GM19467 (cell line): Measurements from ENCODE around the gene HHEX.
A peak's percentile ranks its signal among the peaks of the same experiment; 100 is the strongest.
"Not testable (repeated sequence)": the region's sequence is repeated elsewhere in the genome, so short reads cannot be mapped to it uniquely, and the experiment has no call there.

Source experiments
- ATAC-seq: cut with Tn5 transposase; IDR thresholded peaks from one replicate; pipeline ENCODE4 v1.9.1; 2021; ENCODE audit warnings: mild to moderate bottlenecking, moderate library complexity; ENCODE audit not compliant: unreplicated experiment

HHEX gene

GRCh38 chr10:92689663-92690210, at the start of gene HHEX:
Gene HHEX (plus strand): TSS chr10:92689955. CDS start chr10:92689987, 32 bp downstream.
- ATAC-seq = peak; percentile 54

DNA sequence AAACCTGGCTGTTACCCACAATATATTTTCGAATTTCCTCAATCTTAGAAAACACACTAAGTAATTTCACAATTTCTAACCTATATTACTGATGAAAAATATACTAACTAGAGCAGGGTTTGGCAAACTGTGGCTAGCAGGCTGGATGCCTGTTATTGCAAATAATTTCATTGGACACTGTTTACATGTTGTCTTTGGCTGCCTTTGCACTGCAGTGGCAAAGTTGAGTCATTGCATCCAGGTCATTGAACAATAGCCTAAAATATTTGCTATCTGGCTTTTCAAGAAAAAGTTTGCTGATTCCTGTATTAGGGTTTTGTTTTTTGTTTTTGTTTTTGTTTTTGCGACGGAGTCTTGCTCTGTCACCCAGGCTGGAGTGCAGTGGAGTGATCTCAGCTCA, 49.6 kb upstream of the HHEX start:
- no peak for ATAC-seq

DNA sequence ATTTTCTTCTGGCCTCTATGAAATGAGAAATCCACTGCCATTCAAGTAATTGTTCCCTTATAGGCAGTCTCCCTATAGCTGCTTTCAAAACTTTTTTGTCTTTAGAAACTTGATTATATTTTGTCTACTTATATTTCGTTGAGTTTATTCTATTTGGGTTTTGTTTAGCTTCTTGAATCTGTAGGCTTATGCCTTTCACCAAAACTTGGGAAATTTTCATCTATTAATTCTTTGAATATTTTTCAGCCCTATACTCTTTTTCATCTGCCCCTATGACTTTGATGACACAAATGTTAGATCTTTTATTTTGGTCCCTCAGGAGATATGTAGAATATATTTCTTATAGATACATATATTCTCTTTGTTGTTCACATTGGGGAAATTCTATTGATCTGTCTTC, 48.3 kb upstream of the HHEX start:
- ATAC-seq = no peak

GRCh38 chr10:92644921-92645320, 44.8 kb upstream of the HHEX start:
- no peak for ATAC-seq

DNA sequence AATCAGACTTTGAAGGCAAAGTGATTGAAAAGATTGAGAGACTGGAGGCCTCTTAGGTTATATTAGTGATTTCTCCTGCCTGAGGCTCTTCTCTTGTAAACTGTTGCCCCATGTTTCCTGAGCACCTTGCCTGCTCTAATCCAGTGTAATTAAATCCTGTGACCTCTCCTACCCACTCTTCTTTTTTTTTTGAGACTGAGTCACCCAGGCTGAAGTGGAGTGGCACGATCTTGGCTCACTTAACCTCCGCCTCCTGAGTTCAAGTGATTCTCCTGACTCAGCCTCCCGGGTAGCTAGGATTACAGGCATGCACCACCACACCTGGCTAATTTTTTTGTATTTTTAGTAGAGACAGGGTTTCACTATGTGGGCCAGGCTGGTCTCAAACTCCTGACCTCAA, 38.9 kb upstream of the HHEX start:
- ATAC-seq = not testable (repeated sequence)

- no peak for ATAC-seq
These were observed 34.3 kb upstream of the HHEX start for GRCh38 chr10:92655426-92655825.

- ATAC-seq = no peak
These were observed 33.3 kb upstream of the HHEX start for GRCh38 chr10:92656266-92656961.

GRCh38 chr10:92657024-92657423, 32.7 kb upstream of the HHEX start:
- no peak for ATAC-seq

DNA sequence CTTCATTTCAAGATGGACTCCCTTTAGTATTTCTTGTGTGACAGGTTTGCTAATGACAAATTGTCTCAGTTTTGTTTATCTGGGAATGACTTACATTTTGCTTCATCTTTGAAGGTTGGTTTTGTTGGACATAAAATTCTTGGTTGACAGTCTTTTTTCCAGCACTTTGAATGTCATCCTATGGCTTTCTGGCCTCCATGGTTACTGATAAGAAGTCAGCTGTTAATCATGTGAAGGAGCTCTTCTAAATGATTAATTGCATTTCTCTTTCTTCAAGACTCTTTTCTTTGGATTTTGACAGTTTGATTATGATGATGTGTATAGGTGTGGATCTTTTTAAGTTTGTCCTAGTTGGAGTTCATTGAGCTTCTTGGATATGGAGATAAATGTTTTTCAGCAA, 26.9 kb upstream of the HHEX start:
- no peak for ATAC-seq

- ATAC-seq = no peak
These were observed 25.4 kb upstream of the HHEX start for GRCh38 chr10:92664322-92664721.

DNA sequence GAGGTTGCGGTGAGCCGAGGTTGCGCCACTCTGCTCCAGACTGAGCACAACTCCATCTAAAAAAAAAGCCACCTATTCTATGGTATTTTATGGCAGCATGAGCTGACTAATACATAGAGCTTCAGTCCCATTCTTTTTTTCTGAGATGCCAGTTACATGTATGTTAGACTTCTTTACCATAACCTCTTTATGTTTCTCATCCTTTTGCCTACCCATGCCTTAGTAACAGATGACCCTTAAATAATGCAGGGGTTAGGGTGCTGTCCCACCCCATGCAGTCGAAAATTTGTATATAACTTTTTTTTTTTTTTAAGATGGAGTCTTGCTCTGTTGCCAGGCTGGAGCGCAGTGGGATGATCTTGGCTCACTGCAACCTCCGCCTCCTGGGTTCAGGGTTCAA, 22.7 kb upstream of the HHEX start:
- no peak for ATAC-seq

DNA sequence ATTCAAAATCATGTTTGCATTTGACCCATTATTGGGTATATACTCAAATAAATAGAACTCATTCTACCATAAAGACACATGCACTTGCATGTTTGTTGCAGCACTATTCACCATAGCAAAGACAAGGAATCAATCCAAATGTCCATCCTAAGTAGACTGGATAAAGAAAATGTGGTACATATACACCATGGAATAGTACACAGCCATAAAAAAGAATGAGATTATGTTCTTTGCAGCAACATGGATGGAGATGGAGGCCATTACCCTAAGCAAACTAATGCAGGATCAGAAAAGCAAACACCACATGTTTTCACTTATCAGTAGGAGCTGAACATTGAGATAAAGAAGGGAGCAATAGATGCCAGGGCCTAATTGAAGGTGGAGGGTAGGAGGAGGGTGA, 12.0 kb upstream of the HHEX start:
- ATAC-seq = no peak

- no peak for ATAC-seq
These were observed 11.5 kb upstream of the HHEX start for GRCh38 chr10:92678206-92678605.

- ATAC-seq = no peak
These were observed 8.4 kb upstream of the HHEX start for GRCh38 chr10:92681306-92681834.

- ATAC-seq = no peak
These were observed 1.2 kb upstream of the HHEX start for GRCh38 chr10:92688573-92688926.

DNA sequence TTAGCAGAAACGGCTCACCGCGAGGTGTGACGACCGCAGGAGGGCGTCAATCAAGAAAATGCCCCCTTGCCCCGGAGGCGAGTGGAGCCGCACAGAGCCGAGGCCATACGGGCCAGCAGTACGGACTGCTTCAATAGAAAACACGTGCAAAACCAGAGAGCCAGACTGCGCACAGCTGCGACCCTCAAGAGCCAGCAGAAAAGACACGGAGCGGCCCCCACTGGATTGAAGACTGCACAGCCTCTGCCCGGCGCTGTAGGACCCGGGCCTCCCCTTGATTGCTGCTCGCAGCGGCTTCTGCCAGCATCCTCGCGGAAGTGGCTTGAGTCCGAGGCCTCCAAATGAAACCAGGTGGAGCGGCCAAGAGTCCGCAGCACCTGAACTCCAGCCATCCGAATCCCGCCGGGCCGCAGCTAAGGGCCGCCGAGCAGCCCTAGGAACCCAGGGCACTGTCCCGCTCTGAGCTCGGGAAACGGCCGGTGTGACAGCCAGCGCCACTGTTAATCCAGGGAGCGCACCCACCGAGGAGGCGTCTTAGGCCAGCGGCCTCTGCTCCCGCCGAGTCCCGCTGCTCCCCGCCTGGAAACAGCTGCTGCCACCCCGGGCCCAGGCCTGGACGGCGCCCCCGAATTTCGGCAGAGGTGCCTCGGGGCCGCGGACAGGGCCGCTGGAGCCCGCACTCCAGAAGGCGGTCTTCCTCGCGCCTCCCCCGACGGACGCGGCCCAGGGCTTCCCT, 660 bp upstream of the HHEX start:
- peak; percentile 32 for ATAC-seq

GRCh38 chr10:92690211-92690914, 608 bp downstream of the HHEX start:
- ATAC-seq = no peak

- no peak for ATAC-seq
These were observed 1.3 kb downstream of the HHEX start for GRCh38 chr10:92690915-92691590.

- no peak for ATAC-seq
These were observed 1.9 kb downstream of the HHEX start for GRCh38 chr10:92691591-92692079.

GRCh38 chr10:92692080-92692671, 2.4 kb downstream of the HHEX start:
- no peak for ATAC-seq
